ENCODE data around the gene TRIM42.

The TRIM42 gene

GRCh38 chr3:140711390-140712035, 33.6 kb downstream of the TRIM42 start:
- no peak for DNase-seq

- DNase-seq = no peak
Observed at GRCh38 chr3:140712301-140712700, 34.4 kb downstream of the TRIM42 start.

GRCh38 chr3:140715035-140715434, 37.2 kb downstream of the TRIM42 start:
- DNase-seq = no peak

- DNase-seq = no peak
Observed at GRCh38 chr3:140717921-140718320, 40.1 kb downstream of the TRIM42 start.

- DNase-seq = no peak
Observed at GRCh38 chr3:140719841-140720614, 42.2 kb downstream of the TRIM42 start.

GRCh38 chr3:140723576-140723975, 45.7 kb downstream of the TRIM42 start:
- no peak for DNase-seq

GRCh38 chr3:140724856-140725812, 47.3 kb downstream of the TRIM42 start:
- DNase-seq = no peak

GRCh38 chr3:140726066-140726465, 48.2 kb downstream of the TRIM42 start:
- DNase-seq = no peak

GRCh38 chr3:140727886-140728285, 50.0 kb downstream of the TRIM42 start:
- DNase-seq = no peak

- DNase-seq = no peak
Observed at GRCh38 chr3:140731440-140732119, 53.7 kb downstream of the TRIM42 start.

- no peak for DNase-seq
Observed at GRCh38 chr3:140733623-140734022, 55.8 kb downstream of the TRIM42 start.

GRCh38 chr3:140736863-140737460, 59.1 kb downstream of the TRIM42 start:
- DNase-seq = peak; percentile 12

GRCh38 chr3:140742116-140742515, 64.3 kb downstream of the TRIM42 start:
- no peak for DNase-seq

GRCh38 chr3:140748171-140748570, 70.3 kb downstream of the TRIM42 start:
- no peak for DNase-seq

- DNase-seq = no peak
Observed at GRCh38 chr3:140748903-140749302, 71.0 kb downstream of the TRIM42 start.

Data from activated CD4-positive, alpha-beta T cell treated with anti-CD3 and anti-CD28 coated beads, Interleukin-2, Interleukin-6, amounts not matched to agents 100 ng/mL and 50 ng/mL, durations not matched to agents 16 hours and 8 hours (primary cell).